IMR-90 (cell line): Measurements from ENCODE around the gene EIF3I.

Experiments
- BHLHE40 ChIP-seq: fragments of 150-350 bp; IDR thresholded peaks from 2 replicates; pipeline ENCODE4 v1.6.1; 2016; ENCODE audit warnings: mild to moderate bottlenecking, low read depth, low read length
- CEBPB ChIP-seq: IDR thresholded peaks from 2 replicates; pipeline ENCODE4 v1.6.1; 2012; ENCODE audit warnings: low read depth, low read length, improper control_type of control experiment
- CHD1 ChIP-seq: IDR thresholded peaks from 2 replicates; pipeline ENCODE4 v1.6.1; 2012; ENCODE audit warnings: low read depth, low read length, improper control_type of control experiment
- FOS ChIP-seq: fragments of 150-350 bp; IDR thresholded peaks from 2 replicates; pipeline ENCODE4 v1.6.1; 2016; ENCODE audit warnings: low read depth, low read length
- MXI1 ChIP-seq: IDR thresholded peaks from 2 replicates; pipeline ENCODE4 v1.6.1; 2012; ENCODE audit warnings: low read depth, mild to moderate bottlenecking, low read length, moderate library complexity, borderline replicate concordance
- NFE2L2 ChIP-seq: fragments of 150-350 bp; IDR thresholded peaks from 2 replicates; pipeline ENCODE4 v1.6.1; 2016; ENCODE audit warnings: low read depth, mild to moderate bottlenecking, low read length
- POLR2A ChIP-seq: IDR thresholded peaks from 2 replicates; pipeline ENCODE4 v1.6.1; 2012; ENCODE audit warnings: mild to moderate bottlenecking, low read depth, low read length
- RAD21 ChIP-seq: IDR thresholded peaks from 2 replicates; pipeline ENCODE4 v1.6.1; 2012; ENCODE audit warnings: low read length, improper control_type of control experiment
- RCOR1 ChIP-seq: IDR thresholded peaks from 2 replicates; pipeline ENCODE4 v1.6.1; 2012; ENCODE audit warnings: mild to moderate bottlenecking, low read length, improper control_type of control experiment; ENCODE audit not compliant: insufficient replicate concordance
- SMC3 ChIP-seq: fragments of 150-350 bp; IDR thresholded peaks from 2 replicates; pipeline ENCODE4 v1.6.1; 2016; ENCODE audit warnings: low read depth, mild to moderate bottlenecking, antibody characterized with exemption, low read length, moderate library complexity
- TF ChIP-seq, protein P1 (sequence below): conservative IDR thresholded peaks from 2 replicates; pipeline ENCODE4 v1.5.1; 2012; ENCODE audit warnings: mild to moderate bottlenecking, low read depth, low read length, improper control_type of control experiment
- TF ChIP-seq, protein P2 (sequence below): fragments of 150-350 bp; IDR thresholded peaks from 2 replicates; pipeline ENCODE4 v1.6.1; 2017; ENCODE audit warnings: mild to moderate bottlenecking, antibody characterized with exemption, low read length, low read depth

- TF ChIP-seq, protein P1, sequence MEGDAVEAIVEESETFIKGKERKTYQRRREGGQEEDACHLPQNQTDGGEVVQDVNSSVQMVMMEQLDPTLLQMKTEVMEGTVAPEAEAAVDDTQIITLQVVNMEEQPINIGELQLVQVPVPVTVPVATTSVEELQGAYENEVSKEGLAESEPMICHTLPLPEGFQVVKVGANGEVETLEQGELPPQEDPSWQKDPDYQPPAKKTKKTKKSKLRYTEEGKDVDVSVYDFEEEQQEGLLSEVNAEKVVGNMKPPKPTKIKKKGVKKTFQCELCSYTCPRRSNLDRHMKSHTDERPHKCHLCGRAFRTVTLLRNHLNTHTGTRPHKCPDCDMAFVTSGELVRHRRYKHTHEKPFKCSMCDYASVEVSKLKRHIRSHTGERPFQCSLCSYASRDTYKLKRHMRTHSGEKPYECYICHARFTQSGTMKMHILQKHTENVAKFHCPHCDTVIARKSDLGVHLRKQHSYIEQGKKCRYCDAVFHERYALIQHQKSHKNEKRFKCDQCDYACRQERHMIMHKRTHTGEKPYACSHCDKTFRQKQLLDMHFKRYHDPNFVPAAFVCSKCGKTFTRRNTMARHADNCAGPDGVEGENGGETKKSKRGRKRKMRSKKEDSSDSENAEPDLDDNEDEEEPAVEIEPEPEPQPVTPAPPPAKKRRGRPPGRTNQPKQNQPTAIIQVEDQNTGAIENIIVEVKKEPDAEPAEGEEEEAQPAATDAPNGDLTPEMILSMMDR, result no peak
- TF ChIP-seq RAD21 (no peak), POLR2A (no peak), CEBPB (no peak), BHLHE40 (no peak), FOS (no peak), RCOR1 (no peak), SMC3 (no peak), NFE2L2 (no peak), MXI1 (no peak), CHD1 (no peak)
- TF ChIP-seq, protein P2, sequence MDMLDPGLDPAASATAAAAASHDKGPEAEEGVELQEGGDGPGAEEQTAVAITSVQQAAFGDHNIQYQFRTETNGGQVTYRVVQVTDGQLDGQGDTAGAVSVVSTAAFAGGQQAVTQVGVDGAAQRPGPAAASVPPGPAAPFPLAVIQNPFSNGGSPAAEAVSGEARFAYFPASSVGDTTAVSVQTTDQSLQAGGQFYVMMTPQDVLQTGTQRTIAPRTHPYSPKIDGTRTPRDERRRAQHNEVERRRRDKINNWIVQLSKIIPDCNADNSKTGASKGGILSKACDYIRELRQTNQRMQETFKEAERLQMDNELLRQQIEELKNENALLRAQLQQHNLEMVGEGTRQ, result no peak
Observed at GRCh38 chr1:32239790-32240139, 17.6 kb downstream of the EIF3I start.
